ENCODE results near the gene FAM83E.
"Not testable (repeated sequence)": the region's sequence is repeated elsewhere in the genome, so short reads cannot be mapped to it uniquely, and the experiment has no call there.

The FAM83E gene

DNA sequence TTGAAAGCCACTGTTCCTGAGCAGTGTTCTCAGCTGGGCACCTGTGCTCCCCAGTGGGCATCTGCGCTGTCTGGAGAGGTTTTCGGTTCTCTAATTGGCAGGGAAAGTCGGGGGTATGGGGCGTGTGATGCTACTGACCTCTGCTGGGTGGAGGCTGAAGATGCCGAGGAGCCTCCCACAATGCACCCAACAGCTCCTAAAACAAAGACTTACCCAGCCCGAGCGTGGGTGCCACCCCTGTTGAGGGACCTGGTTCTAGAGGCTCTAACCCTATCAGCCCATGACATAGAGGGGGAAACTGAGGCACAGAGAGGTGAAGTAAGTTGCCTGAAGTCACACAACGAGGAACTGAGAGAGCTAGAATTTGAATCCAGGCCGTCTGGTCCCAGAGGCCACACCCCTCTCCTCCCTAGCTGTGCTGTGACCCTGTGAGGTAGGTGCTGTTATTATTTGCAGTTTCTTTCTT, 6.0 kb downstream of the FAM83E start:
- DNase-seq: peak; percentile 50

DNA sequence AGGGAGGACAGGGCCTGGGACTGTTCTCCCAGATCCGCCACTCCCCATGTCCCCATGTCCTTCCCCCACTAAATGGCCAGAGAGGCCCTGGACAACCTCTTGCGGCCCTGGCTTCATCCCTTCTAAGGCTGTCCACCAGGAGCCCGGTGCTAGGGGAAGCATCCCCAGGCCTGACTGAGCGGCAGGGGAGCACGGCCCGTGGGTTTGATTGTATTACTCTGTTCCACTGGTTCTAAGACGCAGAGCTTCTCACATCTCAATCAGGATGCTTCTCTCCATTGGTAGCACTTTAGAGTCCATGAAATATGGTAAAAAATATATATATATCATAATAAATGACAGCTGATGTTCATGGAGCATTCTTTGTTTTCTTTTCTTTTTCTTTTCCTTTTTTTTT, 7.5 kb downstream of the FAM83E start:
- no peak for DNase-seq

DNA sequence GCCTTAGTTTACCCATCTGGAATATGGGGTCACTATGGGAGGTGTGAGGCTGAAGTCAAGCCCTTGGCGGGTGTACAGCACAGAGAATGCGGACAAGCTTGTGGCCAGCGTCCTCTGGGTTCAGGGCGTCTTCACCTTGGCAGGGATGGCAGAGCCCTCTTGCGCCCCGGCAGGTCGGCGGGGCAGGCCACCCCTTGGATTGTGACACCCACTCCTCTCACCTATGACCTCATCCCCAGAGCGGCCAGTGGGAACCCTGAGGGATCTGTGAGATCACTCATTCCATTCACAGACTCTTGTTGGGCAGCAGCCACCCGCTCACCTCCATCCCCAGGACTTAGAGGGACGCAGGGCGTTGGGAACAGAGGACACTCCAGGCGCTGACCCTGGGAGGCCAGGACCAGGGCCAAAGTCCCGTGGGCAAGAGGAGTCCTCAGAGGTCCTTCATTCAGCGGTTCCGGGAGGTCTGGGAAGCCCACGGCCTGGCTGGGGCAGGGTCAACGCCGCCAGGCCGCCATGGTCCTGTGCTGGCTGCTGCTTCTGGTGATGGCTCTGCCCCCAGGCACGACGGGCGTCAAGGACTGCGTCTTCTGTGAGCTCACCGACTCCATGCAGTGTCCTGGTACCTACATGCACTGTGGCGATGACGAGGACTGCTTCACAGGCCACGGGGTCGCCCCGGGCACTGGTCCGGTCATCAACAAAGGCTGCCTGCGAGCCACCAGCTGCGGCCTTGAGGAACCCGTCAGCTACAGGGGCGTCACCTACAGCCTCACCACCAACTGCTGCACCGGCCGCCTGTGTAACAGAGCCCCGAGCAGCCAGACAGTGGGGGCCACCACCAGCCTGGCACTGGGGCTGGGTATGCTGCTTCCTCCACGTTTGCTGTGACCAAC, 8.2 kb downstream of the FAM83E start, which contains the start of gene SPACA4:
TSS of gene SPACA4 (plus strand) at position 280 of the 896 bp plus-strand sequence. CDS start at position 517, 237 bp downstream.
- DNase-seq: no peak

DNA sequence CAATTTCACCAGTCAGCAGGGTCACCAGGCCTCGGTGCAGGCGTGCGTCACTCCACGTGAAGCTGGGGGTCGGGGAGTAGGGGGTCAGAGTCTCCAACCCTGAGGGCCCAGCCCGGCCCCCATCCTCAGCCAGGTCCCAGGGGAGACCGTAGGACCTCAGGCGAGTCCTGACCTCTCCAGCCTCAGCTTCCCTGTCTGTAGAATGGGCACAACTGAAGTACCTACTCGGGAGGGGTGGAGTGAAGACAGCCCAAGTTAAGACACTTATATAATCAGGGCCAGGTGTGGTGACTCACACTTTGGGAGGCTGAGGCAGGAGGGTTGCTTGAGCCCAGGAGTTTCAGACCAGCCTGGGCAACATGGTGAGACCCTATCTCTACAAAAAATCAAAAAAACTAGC, 11.0 kb downstream of the FAM83E start:
- no peak for DNase-seq

DNA sequence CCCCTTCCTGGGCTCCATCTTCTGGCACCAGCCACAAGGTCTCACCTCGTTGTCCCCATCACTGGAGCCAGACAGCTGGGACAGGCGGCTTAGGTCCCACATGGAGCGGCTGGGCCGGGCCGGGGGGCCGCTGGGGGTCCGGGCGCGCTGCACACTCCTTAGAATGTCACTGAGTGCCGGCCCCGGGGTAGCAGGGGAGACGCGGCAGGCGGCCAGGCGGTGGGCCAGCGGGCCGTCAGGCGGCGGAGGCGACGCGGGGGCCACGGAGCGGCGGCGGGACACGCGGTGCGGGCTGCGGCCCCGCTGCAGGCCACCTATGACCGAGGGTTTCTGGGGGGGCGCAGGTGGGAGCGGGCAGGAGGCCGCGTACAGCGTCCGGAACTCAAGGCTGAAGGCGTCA, 11.4 kb downstream of the FAM83E start:
- DNase-seq: no peak

DNA sequence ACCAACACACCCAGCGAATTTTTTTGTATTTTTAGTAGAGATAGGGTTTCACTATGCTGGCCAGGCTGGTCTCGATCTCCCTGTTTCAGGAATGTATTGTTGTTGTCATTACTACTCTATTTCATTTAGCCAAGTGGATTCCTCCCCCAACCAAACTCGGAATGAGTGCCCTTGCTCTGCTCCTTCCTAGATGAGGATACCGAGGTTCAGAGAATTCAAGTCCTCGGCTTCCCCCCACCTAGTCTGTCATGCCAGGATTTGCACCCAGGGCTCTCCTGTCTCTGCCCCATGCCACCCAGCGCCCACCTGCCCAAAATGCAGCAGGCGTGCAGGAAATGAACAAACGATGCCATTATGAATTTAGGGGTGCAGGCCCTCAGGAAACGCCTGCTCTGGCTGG, 11.9 kb downstream of the FAM83E start:
- DNase-seq: no peak

DNA sequence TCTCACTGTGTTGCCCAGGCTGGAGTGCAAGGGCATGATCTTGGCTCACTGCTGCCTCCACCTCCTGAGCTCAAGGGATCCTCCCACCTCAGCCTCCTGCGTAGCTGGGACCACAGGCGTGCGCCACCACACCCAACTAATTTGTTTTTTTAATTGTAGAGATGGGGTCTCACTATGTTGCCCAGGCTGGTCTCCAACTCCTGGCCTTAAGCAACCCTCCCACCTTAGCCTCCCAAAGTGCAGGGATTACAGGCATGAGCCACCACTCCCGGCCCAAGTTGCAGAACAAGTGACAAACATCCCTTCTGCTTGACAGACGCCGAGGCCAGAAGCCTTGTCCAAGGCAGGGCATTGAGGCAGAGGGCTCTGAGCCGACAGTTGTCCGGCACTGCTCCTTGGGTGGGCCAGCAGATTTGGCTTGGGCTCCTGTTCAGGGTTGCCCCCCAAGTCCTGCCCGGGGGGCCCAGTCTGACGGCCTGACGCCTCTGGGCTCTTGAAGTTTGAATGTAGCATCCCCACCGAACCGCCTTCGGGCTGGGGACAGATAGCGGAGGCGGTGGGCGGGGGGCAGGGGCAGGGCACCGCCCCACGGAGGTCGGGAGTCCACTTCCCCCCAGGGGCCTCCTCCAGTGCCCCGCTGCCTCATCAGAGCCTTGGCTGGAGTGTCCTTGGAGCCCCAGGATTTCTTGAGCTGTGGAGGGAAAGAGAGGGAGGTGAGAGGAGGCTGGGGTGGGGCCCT, 14.0 kb downstream of the FAM83E start:
- DNase-seq: no peak

DNA sequence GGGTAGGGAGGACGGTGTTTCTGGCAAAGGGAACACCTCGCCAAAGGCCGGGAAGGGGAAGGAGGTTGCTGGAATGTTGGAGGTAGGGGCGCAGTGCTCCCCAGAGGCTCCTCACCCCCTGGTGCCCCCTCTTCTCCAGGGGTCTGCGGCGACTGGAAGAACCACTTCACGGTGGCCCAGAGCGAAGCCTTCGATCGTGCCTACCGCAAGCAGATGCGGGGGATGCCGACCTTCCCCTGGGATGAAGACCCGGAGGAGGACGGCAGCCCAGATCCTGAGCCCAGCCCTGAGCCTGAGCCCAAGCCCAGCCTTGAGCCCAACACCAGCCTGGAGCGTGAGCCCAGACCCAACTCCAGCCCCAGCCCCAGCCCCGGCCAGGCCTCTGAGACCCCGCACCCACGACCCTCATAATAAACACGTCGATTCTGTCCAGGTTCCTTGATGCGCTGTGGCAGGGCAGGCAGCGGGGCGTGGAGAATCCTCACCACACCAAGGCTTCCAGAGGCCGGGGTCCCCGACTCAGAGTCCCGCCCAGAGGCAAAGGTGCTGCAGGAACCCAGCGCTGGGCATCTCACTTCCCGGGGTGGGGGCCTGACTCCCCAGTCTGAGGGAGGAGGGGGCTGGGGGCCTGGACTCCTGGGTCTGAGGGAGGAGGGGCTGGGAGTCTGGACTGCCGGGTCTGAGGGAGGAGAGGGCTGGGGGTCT, 15.7 kb downstream of the FAM83E start:
- no peak for DNase-seq

DNA sequence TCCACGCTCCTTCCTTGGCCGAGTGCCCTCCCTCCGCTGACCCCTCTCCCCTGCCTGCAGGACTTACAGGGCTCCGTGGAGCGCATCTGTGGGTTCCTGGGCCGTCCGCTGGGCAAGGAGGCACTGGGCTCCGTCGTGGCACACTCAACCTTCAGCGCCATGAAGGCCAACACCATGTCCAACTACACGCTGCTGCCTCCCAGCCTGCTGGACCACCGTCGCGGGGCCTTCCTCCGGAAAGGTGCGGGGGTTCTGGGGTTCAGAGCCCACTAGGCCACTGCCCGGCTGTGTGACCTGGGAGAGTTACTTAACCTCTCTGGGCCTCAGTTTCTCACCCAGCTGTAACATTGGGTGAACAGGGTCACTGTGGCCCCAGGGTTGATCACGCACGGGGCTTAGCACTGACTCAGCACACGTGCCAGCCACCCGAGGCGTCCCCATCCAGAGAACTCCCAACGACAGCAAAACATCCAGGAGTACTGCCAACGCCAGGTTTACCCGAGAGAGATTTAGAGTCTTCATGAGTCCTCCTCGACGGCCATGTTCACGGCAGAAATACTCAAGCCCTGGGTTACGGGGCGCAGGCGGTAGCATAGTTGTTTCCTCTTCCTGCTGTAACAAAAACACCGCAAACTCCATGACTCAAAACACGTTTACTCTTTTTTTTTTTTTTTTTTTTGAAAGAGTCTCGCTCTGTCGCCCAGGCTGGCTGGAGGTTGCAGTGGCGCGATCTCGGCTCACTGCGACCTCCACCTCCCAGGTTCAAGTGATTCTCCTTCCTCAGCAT, 18.0 kb downstream of the FAM83E start:
- peak; percentile 43 for DNase-seq

DNA sequence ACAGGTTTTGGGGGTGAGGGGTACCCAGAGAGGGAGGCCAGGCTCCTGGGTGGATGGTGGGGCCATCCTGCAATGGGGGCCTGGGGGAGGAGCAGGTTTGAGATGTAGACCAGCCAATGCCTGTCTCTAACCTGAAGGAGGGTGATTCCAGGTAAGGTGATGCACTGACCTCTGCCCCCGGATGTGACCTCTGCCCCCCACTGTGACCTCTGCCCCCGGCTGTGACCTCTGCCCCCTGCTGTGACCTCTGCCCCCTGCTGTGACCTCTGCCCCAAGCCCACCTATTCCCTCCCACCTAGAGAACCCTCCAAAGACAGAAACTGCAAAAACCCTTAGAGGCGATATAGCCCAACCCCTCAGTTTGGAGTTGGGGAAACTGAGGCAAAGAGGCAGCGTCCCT, 18.6 kb downstream of the FAM83E start:
- no peak for DNase-seq

DNA sequence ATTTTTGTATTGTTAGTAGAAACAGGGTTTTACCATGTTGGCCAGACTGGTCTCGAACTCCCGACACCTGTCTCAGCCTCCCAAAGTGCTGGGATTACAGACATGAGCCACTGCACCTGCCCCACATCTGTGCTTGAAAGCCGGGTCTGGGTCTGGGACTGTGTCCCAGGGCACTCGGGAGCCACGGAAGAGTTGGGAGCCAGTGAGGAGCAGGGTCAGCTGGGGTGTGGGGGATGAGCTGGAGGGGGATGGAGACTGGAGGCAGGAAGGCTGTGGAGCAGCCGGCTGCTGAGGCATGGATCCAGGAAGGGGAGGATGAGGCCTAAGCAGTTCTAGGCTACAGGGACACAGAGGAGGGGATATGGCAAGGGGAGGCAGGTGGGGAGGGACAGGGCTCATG, 19.0 kb downstream of the FAM83E start:
- no peak for DNase-seq

DNA sequence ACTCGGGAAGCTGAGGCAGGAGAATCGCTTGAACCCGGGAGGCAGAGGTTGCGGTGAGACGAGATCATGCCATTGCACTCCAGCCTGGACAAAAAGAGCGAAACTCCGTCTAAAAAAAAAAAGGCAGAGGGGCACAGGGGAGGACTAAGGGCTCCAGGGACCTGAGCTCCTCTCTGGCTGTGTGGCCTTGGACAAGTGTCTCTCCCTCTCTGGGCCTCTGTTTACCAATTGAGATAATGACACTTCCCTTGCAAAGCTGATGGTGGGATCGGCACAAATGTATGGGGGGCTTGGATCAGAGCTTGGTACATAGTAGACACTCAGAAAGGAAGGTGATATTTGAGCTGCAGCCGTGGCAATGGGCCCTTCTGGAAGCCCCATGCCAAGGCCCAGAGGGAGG, 19.7 kb downstream of the FAM83E start:
- DNase-seq: no peak

DNA sequence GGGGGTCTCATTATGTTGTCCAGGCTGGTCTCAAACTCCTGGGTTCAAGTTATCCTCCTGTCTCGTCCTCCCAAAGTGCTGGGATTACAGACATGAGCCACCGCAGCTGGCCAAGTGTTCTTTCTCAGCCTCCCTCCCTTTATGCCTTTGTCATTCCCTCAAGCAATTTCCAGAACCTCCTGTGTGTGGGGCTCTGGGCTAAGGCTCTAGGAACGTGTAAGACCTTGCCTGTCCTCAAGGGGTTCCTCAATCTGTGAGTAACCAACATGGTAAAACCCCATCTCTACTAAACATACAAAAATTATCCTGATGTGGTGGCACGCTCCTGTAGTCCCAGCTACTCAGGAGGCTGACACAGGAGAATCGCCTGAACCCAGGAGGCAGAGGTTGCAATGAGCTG, 23.9 kb downstream of the FAM83E start:
- no peak for DNase-seq

DNA sequence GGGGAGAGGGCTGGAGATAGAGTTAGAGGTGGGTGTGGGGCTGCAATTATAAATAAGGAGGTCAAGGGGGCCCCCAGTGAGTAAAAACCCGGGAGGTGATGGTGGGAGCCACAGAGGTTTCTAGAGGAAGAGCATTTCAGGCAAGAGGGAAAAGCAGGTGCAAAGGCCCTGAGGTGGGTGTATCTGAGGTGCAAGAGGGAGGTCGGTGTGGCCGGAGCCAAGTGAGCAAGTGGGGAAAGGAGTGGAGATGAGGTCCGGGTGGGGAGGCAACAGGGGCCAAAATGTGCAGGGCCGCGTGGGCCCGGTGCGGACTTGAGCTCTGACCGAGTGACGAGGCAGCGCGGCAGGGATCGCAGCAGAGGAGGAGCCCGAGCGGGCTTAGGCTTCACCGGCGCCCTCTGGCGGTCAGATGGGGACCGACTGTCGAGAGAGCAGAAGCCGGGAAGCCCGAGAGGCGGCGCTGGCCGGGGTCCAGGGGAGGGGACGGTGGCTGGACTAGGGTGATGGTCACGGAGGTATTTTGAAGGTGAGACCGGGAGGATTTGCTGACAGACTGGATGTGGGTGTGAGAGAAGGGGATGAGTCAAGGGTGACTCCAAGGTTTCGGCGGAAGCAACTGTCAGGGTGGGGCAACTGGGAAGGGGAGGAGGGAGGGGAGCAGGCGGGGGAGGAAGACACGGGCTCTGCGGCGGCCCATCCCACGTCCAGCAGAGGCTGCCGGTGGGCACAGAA, 26.0 kb downstream of the FAM83E start:
- DNase-seq: peak; percentile 85

DNA sequence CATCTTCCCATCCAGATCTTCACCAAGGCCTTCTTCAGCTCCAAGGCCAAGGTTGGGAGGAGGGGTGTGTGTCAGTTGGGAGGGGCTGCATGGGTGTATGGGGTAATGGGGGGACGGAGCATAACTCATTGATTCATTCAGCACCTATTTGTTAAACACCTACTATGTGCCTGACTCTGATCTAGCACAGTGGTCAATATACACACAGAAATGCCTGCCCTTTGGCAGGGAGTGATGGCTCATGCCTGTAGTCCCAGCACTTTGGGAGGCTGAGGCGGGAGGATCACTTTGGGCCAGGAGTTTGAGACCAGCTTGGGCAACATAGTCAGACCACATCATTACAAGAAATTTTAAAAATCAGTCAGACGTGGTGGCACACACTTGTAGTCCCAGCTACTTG, 27.5 kb downstream of the FAM83E start:
- no peak for DNase-seq

DNA sequence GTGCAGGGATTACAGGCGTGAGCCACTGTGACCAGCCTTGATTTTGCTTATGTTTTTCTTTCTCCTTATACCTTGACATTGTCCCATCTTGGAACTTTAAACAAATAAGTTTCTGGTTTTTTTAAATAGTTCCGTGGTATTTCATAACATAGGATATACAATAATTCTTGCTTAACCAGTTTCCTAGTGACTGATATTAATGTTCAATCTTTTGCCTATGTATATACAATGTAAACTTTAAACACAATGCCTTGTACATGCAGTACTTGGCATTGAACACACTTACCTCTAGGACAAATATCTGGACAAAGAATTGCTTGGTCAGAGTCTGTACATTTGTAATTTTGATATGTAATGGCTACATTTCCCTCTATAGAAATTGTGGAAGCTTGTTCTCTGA, 32.7 kb downstream of the FAM83E start:
- DNase-seq: no peak

DNA sequence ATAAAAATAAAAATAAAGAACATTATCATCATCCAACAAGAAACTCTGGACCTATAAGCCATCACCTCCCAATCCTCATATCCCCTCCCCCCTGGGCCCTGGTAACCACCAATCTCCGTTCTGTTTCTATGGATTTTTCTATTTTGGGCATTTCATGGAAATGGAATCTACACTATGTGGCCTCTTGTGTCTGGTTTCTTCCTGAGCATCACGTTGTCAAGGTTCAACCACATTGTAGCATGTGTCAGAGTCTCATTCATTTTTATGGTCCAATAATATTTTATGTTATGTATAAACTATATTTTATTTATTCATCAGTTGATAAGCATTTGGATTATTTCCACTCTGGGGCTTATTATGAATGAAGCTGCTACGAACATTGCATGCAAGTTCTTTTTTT, 36.0 kb downstream of the FAM83E start:
- no peak for DNase-seq

DNA sequence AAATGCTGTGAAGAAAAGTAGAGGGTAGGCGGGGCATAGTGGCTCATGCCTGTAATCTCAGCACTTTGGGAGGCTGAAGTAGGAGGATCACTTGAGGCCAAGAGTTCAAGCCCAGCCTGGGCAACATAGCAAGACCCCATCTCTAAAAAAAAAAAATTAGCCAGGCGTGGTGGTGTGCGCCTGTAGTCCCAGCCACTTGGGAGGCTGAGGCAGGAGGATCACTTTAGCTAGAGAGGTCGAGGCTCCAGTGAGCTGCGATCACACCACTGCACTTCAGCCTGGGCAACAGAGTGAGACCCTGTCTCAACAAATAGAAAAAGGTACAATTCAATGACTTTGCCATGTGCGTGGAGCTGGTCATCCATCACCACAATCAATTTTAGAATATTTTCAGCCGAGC, 37.0 kb downstream of the FAM83E start:
- DNase-seq: not testable (repeated sequence)

DNA sequence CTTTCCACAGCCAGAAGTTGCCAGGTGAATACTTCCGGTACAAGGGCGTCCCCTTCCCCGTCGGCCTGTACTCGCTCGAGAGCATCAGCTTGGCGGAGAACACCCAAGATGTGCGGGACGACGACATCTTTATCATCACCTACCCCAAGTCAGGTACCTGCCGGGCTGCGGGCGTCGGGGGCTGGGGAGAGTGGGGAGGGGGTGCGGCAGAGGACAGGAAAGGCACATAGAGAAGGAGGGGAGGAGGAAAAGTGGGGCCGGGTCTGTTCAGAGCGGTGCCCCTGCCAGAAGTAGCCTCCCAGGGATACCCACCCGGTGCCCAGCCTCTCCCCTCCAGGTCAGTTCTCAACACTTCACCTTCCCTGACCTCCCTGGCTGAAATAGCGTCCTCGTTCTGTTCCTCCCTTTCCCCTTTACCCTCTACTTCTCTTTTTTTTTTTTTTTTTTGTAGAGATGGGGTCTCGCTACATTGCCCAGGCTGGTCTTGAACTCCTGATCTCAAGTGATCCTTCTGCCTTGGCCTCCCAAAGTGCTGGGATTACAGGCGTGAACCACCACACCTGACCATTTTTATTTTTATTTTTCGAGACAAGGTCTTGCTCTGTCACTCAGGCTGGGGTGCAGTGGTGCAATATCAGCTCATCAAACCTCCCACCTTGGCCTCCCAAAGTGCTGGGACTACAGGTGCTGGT, 38.8 kb downstream of the FAM83E start:
- DNase-seq: no peak

DNA sequence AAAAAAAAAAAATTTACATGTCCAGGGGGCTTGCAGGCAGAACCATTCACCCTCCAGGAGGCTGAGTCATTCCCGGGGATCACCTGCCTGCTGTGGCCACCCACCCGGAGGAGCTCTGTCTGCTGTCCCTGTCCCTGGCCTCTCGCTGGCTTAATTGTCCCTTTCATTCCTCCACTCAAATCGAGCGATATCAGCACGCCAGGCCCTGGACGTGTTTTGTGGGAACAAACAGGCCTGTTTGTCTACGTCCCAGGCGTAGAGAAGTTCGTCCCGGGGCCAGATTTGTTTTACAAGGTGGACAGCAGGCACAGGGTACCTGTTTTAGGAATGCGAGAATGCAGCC, 41.7 kb downstream of the FAM83E start:
- DNase-seq: no peak
